ENCODE measurements around the gene FGD5. TPM values are rescaled to one million over a fixed set of nuclear protein-coding genes. Genes with fewer than 3 reads are reported as not detected.

FGD5 gene
- total RNA-seq, 4 donors from 2014 or later, result 3.8 to 10.2 (median 7.6) TPM

DNA sequence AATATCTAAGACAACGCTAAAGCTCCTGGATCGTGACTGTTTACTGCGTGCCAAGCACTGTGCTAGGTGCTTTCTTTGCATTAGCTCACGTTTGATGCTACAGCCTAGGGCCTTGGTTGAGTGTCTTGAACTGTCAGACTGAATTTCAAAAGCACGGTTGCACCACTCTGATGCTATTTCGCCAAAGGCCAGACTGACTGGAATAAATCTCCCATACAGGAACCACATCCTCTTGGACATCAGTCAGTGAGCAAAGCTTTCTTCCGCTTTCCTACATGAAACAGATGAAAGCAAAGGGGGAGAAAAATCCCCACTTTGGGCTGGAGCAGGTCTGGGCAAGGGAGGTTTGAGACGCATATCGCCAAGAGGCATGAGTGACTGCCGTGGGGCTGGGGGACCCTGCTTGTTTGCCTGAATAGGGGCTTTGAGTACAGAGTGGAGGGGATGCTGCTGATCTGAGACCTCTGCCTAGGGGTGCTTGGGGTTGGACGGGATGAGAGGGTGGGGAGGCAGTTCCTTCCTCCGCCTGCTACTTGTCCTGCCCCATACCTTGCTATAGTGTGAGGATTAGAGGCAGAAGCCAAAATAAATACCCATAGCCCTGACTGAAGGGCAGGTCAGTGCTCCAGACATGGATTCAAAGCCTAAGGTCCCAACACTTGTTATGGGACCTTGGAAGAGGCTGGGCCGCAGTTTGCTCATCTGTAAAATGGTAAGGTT lies 5.3 kb downstream of the FGD5 start:
- DNase-seq (ENCODE audit: low spot score in 2 of 2), result no peak
- TF ChIP-seq, protein P1, sequence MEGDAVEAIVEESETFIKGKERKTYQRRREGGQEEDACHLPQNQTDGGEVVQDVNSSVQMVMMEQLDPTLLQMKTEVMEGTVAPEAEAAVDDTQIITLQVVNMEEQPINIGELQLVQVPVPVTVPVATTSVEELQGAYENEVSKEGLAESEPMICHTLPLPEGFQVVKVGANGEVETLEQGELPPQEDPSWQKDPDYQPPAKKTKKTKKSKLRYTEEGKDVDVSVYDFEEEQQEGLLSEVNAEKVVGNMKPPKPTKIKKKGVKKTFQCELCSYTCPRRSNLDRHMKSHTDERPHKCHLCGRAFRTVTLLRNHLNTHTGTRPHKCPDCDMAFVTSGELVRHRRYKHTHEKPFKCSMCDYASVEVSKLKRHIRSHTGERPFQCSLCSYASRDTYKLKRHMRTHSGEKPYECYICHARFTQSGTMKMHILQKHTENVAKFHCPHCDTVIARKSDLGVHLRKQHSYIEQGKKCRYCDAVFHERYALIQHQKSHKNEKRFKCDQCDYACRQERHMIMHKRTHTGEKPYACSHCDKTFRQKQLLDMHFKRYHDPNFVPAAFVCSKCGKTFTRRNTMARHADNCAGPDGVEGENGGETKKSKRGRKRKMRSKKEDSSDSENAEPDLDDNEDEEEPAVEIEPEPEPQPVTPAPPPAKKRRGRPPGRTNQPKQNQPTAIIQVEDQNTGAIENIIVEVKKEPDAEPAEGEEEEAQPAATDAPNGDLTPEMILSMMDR (IDR thresholded peaks at IDR 0.05), result no peak
- TF ChIP-seq POLR2A (IDR thresholded peaks at IDR 0.05), result no peak
- intact Hi-C loops (cut with DNase I; ENCODE audit: low total_unique reads), result no loop called here
- WGBS, 2 donors, result 47 to 52% methylated on average over 13 of the region's 13 CpGs
- H3K4me3 ChIP-seq (ENCODE audit: low read depth, poor library complexity, severe bottlenecking), result no peak overlapping the region

- 49 to 58% methylated on average over 2 of the region's 2 CpGs for WGBS, 2 donors
- no peak overlapping the region for H3K4me3 ChIP-seq (ENCODE audit: low read depth, poor library complexity, severe bottlenecking)
- TF ChIP-seq, protein P1 (IDR thresholded peaks at IDR 0.05), result no peak
- intact Hi-C loops (cut with DNase I; ENCODE audit: low total_unique reads), result no loop called here
- no peak for DNase-seq (ENCODE audit: low spot score in 2 of 2)
Measured at GRCh38 chr3:14824646-14825045, 5.9 kb downstream of the FGD5 start.

DNA sequence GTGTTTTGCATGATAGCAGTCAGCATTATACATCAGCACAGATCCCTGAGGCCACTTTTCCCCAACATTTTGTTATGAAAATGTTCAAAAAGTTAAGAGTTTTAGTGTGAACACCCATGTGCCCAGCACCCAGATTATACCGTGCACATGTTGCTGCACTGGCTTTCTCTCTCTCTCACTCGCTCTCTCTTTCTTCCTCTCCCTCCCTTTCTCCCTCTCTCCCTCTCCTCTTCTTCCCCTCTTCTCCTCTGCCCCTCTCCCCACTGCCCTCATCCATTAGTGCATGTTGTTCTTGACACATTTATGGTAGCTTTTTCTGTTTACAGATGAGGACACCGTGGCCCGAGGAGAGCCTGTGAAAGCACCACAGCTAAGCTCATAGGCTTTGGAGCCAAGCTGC lies 7.3 kb downstream of the FGD5 start:
- TF ChIP-seq, protein P1 (IDR thresholded peaks at IDR 0.05), result no peak
- TF ChIP-seq POLR2A (IDR thresholded peaks at IDR 0.05), result no peak
- no peak overlapping the region for H3K4me3 ChIP-seq (ENCODE audit: low read depth, poor library complexity, severe bottlenecking)
- intact Hi-C loops (cut with DNase I; ENCODE audit: low total_unique reads), result no loop called here
- 80 to 86% methylated on average over 4 of the region's 4 CpGs for WGBS, 2 donors
- DNase-seq (ENCODE audit: low spot score in 2 of 2), result no peak

DNA sequence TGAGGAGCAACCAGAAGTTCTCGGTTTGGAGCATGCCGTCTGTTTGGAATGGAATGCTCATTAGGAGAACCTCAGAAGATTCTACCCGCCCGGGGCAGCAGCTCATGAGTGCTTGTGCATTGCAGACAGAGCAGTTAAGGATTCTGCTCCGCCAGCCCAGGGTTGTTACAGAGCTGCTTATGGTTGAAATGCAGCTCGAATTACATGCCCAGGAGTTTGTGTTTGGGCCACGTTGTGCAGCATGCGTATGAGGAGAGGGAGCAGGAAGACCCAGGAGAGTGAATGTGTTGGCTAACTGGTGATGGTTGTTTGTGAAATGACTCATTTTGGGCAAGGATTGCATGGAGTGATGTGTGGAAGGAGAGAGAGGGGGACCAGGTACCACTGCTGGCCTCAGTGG lies 9.0 kb downstream of the FGD5 start:
- 71% methylated on average over 8 of the region's 8 CpGs for WGBS, 2 donors
- intact Hi-C loops (cut with DNase I; ENCODE audit: low total_unique reads), result no loop called here
- DNase-seq (ENCODE audit: low spot score in 2 of 2), result no peak
- TF ChIP-seq, protein P1 (IDR thresholded peaks at IDR 0.05), result no peak
- no peak for TF ChIP-seq POLR2A (IDR thresholded peaks at IDR 0.05)
- no peak overlapping the region for H3K4me3 ChIP-seq (ENCODE audit: low read depth, poor library complexity, severe bottlenecking)

DNA sequence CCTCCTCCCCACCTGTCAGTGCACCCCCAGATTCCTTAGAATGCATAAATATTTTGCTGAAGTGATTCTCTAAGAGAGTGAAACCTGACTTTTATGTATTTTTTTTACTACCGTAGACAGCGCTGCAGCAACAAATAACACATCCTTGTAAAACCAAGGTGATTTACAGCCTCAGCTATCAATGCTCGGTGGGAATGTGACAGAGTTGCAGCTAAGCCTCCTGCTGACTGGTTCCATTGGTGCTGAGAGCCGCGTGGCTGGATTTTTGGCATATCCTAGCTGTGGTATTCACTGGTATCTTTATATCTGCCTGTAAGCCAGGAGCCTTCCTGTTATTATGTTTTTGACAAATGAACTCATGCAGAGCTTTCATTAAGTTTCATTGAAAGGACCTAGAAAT lies 11.0 kb downstream of the FGD5 start:
- intact Hi-C loops (cut with DNase I; ENCODE audit: low total_unique reads), result no loop called here
- 41 to 42% methylated on average over 5 of the region's 5 CpGs for WGBS, 2 donors
- TF ChIP-seq POLR2A (IDR thresholded peaks at IDR 0.05), result no peak
- TF ChIP-seq, protein P1 (IDR thresholded peaks at IDR 0.05), result no peak
- no peak for DNase-seq (ENCODE audit: low spot score in 2 of 2)
- H3K4me3 ChIP-seq (ENCODE audit: low read depth, poor library complexity, severe bottlenecking), result no peak overlapping the region

DNA sequence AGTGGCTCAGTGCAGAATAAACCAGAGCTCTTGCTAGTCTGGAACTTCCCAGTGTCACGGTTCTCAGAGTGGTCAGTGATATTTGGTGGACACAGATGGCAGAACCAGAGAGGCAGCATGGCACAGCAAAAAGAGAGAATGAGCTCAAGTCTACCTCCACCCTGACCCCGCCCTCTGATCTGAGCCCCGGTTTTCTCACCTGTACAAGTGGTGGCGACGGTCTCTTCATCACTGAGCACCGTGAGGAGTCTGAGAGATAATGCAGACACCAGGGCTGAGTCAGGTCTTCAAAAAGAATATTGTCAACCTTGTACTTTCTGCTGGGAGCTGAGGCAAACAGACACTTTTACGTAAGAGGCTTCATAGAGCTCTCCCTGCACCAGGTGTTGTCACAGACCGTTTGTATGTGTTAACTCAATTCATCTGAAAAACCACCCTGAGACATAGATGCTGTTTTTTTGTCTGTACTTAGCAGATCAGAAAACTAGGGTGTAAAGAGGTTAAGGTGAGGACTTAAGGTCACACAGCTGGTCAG lies 13.2 kb downstream of the FGD5 start:
- H3K4me3 ChIP-seq (ENCODE audit: low read depth, poor library complexity, severe bottlenecking), result no peak overlapping the region
- DNase-seq (ENCODE audit: low spot score in 2 of 2), result no peak
- 66 to 73% methylated on average over 8 of the region's 8 CpGs for WGBS, 2 donors
- intact Hi-C loops (cut with DNase I; ENCODE audit: low total_unique reads), result no loop called here
- TF ChIP-seq POLR2A (IDR thresholded peaks at IDR 0.05), result no peak
- TF ChIP-seq, protein P1 (IDR thresholded peaks at IDR 0.05), result no peak
